KOPT-K1 (cell line): Measurements from ENCODE around the gene CYP4F22.
"Not testable (repeated sequence)": the region's sequence is repeated elsewhere in the genome, so short reads cannot be mapped to it uniquely, and the experiment has no call there.

Experiments
- H3K27ac ChIP-seq: fragments of 200-600 bp; sonication (generic); 2 replicates; pipeline ENCODE4 v1.5.1; 2016; ENCODE audit warnings: antibody characterized with exemption, mild to moderate bottlenecking, low read depth, low read length; ENCODE audit not compliant: poor library complexity, severe bottlenecking
- H3K36me3 ChIP-seq: fragments of 200-600 bp; sonication (generic); 2 replicates; pipeline ENCODE4 v1.5.1; 2017; ENCODE audit warnings: antibody characterized with exemption, mild to moderate bottlenecking, low read length, moderate library complexity; ENCODE audit not compliant: insufficient read depth
- H3K9me3 ChIP-seq: fragments of 200-600 bp; sonication (generic); 2 replicates; pipeline ENCODE4 v1.5.1; 2017; ENCODE audit warnings: antibody characterized with exemption, low read length, mild to moderate bottlenecking; ENCODE audit not compliant: insufficient read depth, poor library complexity, severe bottlenecking

The CYP4F22 gene

GRCh38 chr19:15515227-15515625 lies 6.9 kb downstream of the CYP4F22 start:
- not testable (repeated sequence) for H3K36me3 ChIP-seq
- H3K9me3 ChIP-seq, result peaks cover 21% of the 10 kb centered on the region
- peak overlapping the region; percentile 77 for H3K27ac ChIP-seq

GRCh38 chr19:15516363-15516762 lies 8.0 kb downstream of the CYP4F22 start:
- H3K36me3 ChIP-seq, result no peaks in the 10 kb centered on the region
- no peak overlapping the region for H3K27ac ChIP-seq
- H3K9me3 ChIP-seq, result peaks cover 21% of the 10 kb centered on the region

- H3K36me3 ChIP-seq, result no peaks in the 10 kb centered on the region
- no peak overlapping the region for H3K27ac ChIP-seq
- peaks cover 21% of the 10 kb centered on the region for H3K9me3 ChIP-seq
These were observed 9.5 kb downstream of the CYP4F22 start for GRCh38 chr19:15517778-15518177.

GRCh38 chr19:15519433-15519976 lies 11.2 kb downstream of the CYP4F22 start:
- no peaks in the 10 kb centered on the region for H3K36me3 ChIP-seq
- H3K9me3 ChIP-seq, result peaks cover 21% of the 10 kb centered on the region
- no peak overlapping the region for H3K27ac ChIP-seq

- Histone ChIP-seq H3K27ac (no peak overlapping the region), H3K9me3 (no peaks in the 10 kb centered on the region), H3K36me3 (no peaks in the 10 kb centered on the region)
These were observed 16.5 kb downstream of the CYP4F22 start for GRCh38 chr19:15524781-15525180.

GRCh38 chr19:15525291-15525690 lies 17.0 kb downstream of the CYP4F22 start:
- no peak overlapping the region for H3K27ac ChIP-seq
- H3K36me3 ChIP-seq, result no peaks in the 10 kb centered on the region
- H3K9me3 ChIP-seq, result peaks cover 3% of the 10 kb centered on the region

- no peak overlapping the region for H3K27ac ChIP-seq
- no peaks in the 10 kb centered on the region for H3K36me3 ChIP-seq
- peaks cover 6% of the 10 kb centered on the region for H3K9me3 ChIP-seq
These were observed 18.1 kb downstream of the CYP4F22 start for GRCh38 chr19:15526408-15526807.

- Histone ChIP-seq H3K27ac (no peak overlapping the region), H3K9me3 (peaks cover 6% of the 10 kb centered on the region), H3K36me3 (no peaks in the 10 kb centered on the region)
These were observed 19.4 kb downstream of the CYP4F22 start for GRCh38 chr19:15527705-15528104.

GRCh38 chr19:15529774-15530372 lies 21.5 kb downstream of the CYP4F22 start:
- Histone ChIP-seq H3K9me3 (peaks cover 6% of the 10 kb centered on the region), H3K27ac (no peak overlapping the region), H3K36me3 (no peaks in the 10 kb centered on the region)

- no peak overlapping the region for H3K27ac ChIP-seq
- H3K9me3 ChIP-seq, result peaks cover 6% of the 10 kb centered on the region
- H3K36me3 ChIP-seq, result no peaks in the 10 kb centered on the region
These were observed 24.6 kb downstream of the CYP4F22 start for GRCh38 chr19:15532779-15533521.

GRCh38 chr19:15533522-15533830 lies 25.2 kb downstream of the CYP4F22 start:
- H3K9me3 ChIP-seq, result peaks cover 11% of the 10 kb centered on the region
- not testable (repeated sequence) for H3K36me3 ChIP-seq, H3K27ac ChIP-seq

- Histone ChIP-seq H3K27ac (no peak overlapping the region), H3K36me3 (no peaks in the 10 kb centered on the region), H3K9me3 (peaks cover 20% of the 10 kb centered on the region)
These were observed 26.9 kb downstream of the CYP4F22 start for GRCh38 chr19:15534957-15535864.

GRCh38 chr19:15536350-15536749 lies 28.0 kb downstream of the CYP4F22 start:
- no peaks in the 10 kb centered on the region for H3K36me3 ChIP-seq
- no peak overlapping the region for H3K27ac ChIP-seq
- peaks cover 16% of the 10 kb centered on the region for H3K9me3 ChIP-seq

GRCh38 chr19:15538774-15539173 lies 30.4 kb downstream of the CYP4F22 start:
- Histone ChIP-seq H3K36me3 (no peaks in the 10 kb centered on the region), H3K27ac (no peak overlapping the region), H3K9me3 (peaks cover 16% of the 10 kb centered on the region)

- H3K36me3 ChIP-seq, result no peaks in the 10 kb centered on the region
- peaks cover 16% of the 10 kb centered on the region for H3K9me3 ChIP-seq
- no peak overlapping the region for H3K27ac ChIP-seq
These were observed 31.3 kb downstream of the CYP4F22 start for GRCh38 chr19:15539638-15540037.
